ENCODE results near the gene DAPK2.

DAPK2 gene

GRCh38 chr15:63892794-63893441 lies 153.4 kb downstream of the DAPK2 start:
- H3K4me3 ChIP-seq (ENCODE audit: low read depth, low read length) = no peak overlapping the region
- DNase-seq (ENCODE audit: low read depth) = no peak
- TF ChIP-seq CTCF (IDR thresholded peaks at IDR 0.05; ENCODE audit: control insufficient read depth, extremely low read depth, insufficient read depth) = no peak

DNA sequence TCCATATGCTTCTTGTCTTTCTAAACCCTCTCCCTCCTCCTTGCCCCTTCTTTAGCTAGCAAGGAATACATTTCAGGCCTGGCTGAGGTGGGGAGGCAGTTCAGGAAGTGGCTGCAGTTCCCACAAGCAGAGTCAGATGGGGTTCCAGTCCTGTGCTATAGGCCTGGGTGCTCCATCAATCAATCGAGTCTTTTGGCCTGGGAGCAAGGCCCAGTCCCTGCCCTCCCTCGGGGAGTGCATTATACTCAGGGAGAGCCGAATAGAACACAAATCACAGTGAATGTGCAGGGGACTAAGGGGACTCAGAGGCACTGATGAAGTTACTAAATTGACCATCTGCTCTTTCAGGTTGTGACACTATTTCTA lies 154.5 kb downstream of the DAPK2 start:
- H3K4me3 ChIP-seq (ENCODE audit: low read depth, low read length) = no peak overlapping the region
- no peak for DNase-seq (ENCODE audit: low read depth)
- TF ChIP-seq CTCF (IDR thresholded peaks at IDR 0.05; ENCODE audit: control insufficient read depth, extremely low read depth, insufficient read depth) = no peak

DNA sequence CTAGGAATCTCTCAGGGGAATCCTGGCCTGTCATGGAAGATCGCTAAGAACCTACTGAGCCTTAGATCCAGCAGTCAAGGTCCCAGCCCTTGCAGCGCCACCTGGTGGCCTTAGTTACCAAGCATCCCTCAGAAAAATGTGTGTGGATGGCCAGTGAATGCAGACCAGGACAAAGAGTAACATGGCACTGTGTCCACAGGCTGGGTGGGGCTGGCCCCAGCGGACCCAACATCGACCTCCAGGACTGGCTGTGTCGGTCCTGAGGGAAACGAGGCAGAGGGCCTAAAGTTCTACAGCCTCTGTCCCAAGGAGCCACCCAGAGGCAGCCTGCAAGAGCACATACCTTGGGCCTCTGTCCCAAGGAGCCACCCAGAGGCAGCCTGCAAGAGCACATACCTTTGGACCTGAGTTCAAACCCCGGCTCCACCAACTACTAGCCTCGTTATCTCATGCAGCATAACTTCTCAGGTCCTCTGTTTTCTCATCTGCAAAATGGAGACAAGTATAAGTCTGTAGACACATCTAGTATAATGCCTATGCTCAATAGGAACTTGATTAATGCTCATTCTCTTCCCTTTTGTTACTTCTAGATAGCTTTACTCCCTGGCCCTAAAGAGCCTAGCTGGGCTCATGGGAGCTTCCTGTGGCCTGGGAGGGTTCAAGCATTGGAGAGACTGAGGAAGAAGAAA lies 155.1 kb downstream of the DAPK2 start:
- peak; percentile 90 for TF ChIP-seq CTCF (IDR thresholded peaks at IDR 0.05; ENCODE audit: control insufficient read depth, extremely low read depth, insufficient read depth)

DNA sequence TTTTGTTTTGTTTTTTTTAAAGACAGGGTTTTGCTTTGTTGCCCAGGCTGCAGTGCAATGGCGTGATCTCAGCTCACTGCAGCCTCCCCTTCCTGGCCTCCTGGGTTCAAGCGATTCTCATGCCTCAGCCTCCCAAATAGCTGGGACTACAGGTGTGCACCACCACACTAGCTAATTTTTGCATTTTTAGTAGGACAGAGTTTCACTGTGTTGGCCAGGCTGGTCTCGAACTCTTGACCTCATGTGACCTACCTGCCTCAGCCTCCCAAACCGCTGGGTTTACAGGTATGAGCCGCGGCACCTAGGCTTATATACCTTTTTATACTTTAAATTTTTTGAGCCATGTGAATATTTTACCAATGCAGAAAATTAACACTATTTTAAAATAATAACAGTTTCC lies 155.7 kb downstream of the DAPK2 start:
- no peak for DNase-seq (ENCODE audit: low read depth)
- TF ChIP-seq CTCF (IDR thresholded peaks at IDR 0.05; ENCODE audit: control insufficient read depth, extremely low read depth, insufficient read depth) = no peak
- H3K4me3 ChIP-seq (ENCODE audit: low read depth, low read length) = no peak overlapping the region

More for the DNA sequence above, 155.1 kb downstream of the DAPK2 start:
- DNase-seq (ENCODE audit: low read depth) = peak; percentile 45
- no peak overlapping the region for H3K4me3 ChIP-seq (ENCODE audit: low read depth, low read length)

GRCh38 chr15:63889831-63890230 lies 156.5 kb downstream of the DAPK2 start:
- TF ChIP-seq CTCF (IDR thresholded peaks at IDR 0.05; ENCODE audit: control insufficient read depth, extremely low read depth, insufficient read depth) = no peak
- H3K4me3 ChIP-seq (ENCODE audit: low read depth, low read length) = no peak overlapping the region
- no peak for DNase-seq (ENCODE audit: low read depth)

DNA sequence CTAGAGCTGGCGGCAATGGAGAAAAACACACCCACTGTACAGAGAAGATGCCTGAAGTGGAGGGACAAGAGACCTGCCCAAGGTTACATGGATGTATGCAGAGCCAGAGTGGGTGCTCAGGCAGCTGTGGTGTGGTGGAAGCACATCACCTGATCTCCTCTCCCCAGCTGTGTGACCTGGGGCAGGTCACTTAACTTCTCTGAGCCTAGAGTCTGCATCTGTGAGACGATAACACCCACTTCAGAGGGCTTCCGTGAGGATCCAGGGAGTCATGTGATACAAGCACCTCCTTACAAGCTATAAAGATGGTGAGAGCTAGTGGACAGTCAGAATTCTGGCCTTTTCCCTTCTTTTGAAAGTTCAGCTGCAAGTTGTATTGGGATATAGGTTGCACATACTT lies 157.5 kb downstream of the DAPK2 start:
- TF ChIP-seq CTCF (IDR thresholded peaks at IDR 0.05; ENCODE audit: control insufficient read depth, extremely low read depth, insufficient read depth) = no peak
- H3K4me3 ChIP-seq (ENCODE audit: low read depth, low read length) = no peak overlapping the region
- no peak for DNase-seq (ENCODE audit: low read depth)

DNA sequence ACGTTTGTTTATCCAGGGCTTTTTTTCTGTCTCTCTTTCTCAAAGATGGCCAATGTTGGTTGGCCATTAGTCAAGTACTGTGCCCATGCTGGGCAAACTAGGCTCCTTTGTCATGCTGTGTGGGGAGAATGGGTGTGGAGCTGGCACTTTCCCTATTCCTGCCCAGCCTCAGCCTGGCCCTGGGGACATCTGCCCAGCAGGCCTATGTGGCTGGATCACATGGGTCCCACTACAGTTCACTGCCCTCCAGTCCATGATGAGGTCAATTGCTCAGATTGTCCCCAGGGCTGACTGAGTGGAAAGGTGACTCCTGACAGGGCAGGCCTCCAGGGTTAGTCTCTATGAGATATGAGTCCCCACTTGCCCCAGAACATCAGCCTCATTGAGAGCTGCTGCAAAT lies 158.1 kb downstream of the DAPK2 start:
- TF ChIP-seq CTCF (IDR thresholded peaks at IDR 0.05; ENCODE audit: control insufficient read depth, extremely low read depth, insufficient read depth) = no peak
- no peak overlapping the region for H3K4me3 ChIP-seq (ENCODE audit: low read depth, low read length)
- no peak for DNase-seq (ENCODE audit: low read depth)

All from LNCaP clone FGC (cell line).